Activated B cell treated with CpG ODN at 0.5 μM for 24 hours (primary cell): ENCODE results near the gene IDI2. TPM values are rescaled to one million over a fixed set of nuclear protein-coding genes. Genes with fewer than 3 reads are reported as not detected.

Experiments used
- ATAC-seq: fragments of 200-7000 bp; cut with Tn5 transposase; one replicate; pipeline ENCODE4 v1.10.0; 2021; ENCODE audit warnings: low read depth, mild to moderate bottlenecking, moderate library complexity
- CTCF ChIA-PET: fragments of 350-600 bp; sonication (Branson Sonifier 250); formaldehyde crosslinking; loops from one replicate; lab custom pipeline; 2021; ENCODE audit warnings: antibody characterized with exemption; lab: Charles Lee
- POLR2A ChIA-PET: fragments of 350-600 bp; sonication (Branson Sonifier 250); formaldehyde crosslinking; loops from one replicate; lab custom pipeline; 2021; ENCODE audit warnings: antibody characterized with exemption; lab: Charles Lee
- DNase-seq: peaks from one replicate; pipeline ENCODE4 v3.0.0; 2022
- H3K27ac Mint-ChIP-seq: one replicate; pipeline ENCODE4 v1.8.0; 2020; ENCODE audit warnings: mixed read lengths
- H3K27me3 Mint-ChIP-seq: one replicate; pipeline ENCODE4 v1.8.0; 2021; ENCODE audit warnings: mixed read lengths
- H3K36me3 Mint-ChIP-seq: one replicate; pipeline ENCODE4 v1.8.0; 2021; ENCODE audit warnings: low read depth, mixed read lengths
- H3K4me1 Mint-ChIP-seq: one replicate; pipeline ENCODE4 v1.8.0; 2021; ENCODE audit warnings: mixed read lengths
- H3K4me3 Mint-ChIP-seq: one replicate; pipeline ENCODE4 v1.8.0; 2020; ENCODE audit warnings: mild to moderate bottlenecking, mixed read lengths
- H3K9me3 Mint-ChIP-seq: one replicate; pipeline ENCODE4 v1.8.0; 2020; ENCODE audit warnings: mixed read lengths
- CTCF ChIP-seq: fragments of 200-600 bp; IDR thresholded peaks from one replicate; pipeline ENCODE4 v1.8.0; 2022; ENCODE audit warnings: antibody characterized with exemption, mild to moderate bottlenecking
- intact Hi-C: fragments of 100-400 bp; cut with micrococcal nuclease; formaldehyde crosslinking; loops from one replicate; pipeline ENCODE4 v1.15.1; 2024
- total RNA-seq: library from RNA; stranded (reverse); gene quantifications from 2 replicates; pipeline ENCODE4 v1.2.3, GENCODE V29; 2022

The IDI2 gene
- total RNA-seq, 1 donor from 2014 or later, result not detected

- ChIA-PET CTCF (no interaction called here), POLR2A (interaction anchor here (4.5 kb wide), 1 partner anchor 12 kb away, joined by 26 read pairs; the partner anchor contains the start of gene IDI1)
- H3K9me3 Mint-ChIP-seq, result no peaks in the 10 kb centered on the region
- intact Hi-C loops, result loop anchor here (5.0 kb wide), 1 partner anchor 923 kb away; the partner anchor contains the start of gene ZMYND11
- H3K36me3 Mint-ChIP-seq, result peaks cover 42% of the 10 kb centered on the region
- ATAC-seq (no peak), DNase-seq (no peak)
- H3K4me1 Mint-ChIP-seq, result peaks cover 55% of the 10 kb centered on the region
- H3K4me3 Mint-ChIP-seq, result no peak overlapping the region
- no peak overlapping the region for H3K27ac Mint-ChIP-seq
- no peak for TF ChIP-seq CTCF
- H3K27me3 Mint-ChIP-seq, result no peaks in the 10 kb centered on the region
These were observed 34.2 kb upstream of the IDI2 start for GRCh38 chr10:1059902-1060301.

GRCh38 chr10:1058017-1058416 is 32.4 kb upstream of the IDI2 start:
- no peak for TF ChIP-seq CTCF
- intact Hi-C loops, result loop anchor here (5.0 kb wide), 1 partner anchor 921 kb away; the partner anchor contains the start of gene ZMYND11
- CTCF ChIA-PET, result no interaction called here

GRCh38 chr10:1057106-1057657 is 31.5 kb upstream of the IDI2 start:
- CTCF ChIA-PET, result no interaction called here
- TF ChIP-seq CTCF, result no peak
- peak overlapping the region; percentile 94 for H3K4me3 Mint-ChIP-seq
- no peaks in the 10 kb centered on the region for H3K9me3 Mint-ChIP-seq
- no peak for DNase-seq
- ATAC-seq, result peak; percentile 16
- POLR2A ChIA-PET, result interaction anchor here (1.0 to 4.5 kb wide), 4 partner anchors 9 to 126 kb away, joined by 3 to 26 read pairs (median 12); partner anchors contain the start of genes GTPBP4, IDI1 and LARP4B
- H3K27me3 Mint-ChIP-seq, result no peaks in the 10 kb centered on the region
- H3K36me3 Mint-ChIP-seq, result peaks cover 46% of the 10 kb centered on the region
- peaks cover 73% of the 10 kb centered on the region for H3K4me1 Mint-ChIP-seq
- H3K27ac Mint-ChIP-seq, result peak overlapping the region; percentile 91
- intact Hi-C loops, result loop anchor here (2.0 to 5.0 kb wide), 2 partner anchors 14 to 920 kb away; partner anchors contain the start of gene ZMYND11

More at GRCh38 chr10:1058017-1058416, 32.4 kb upstream of the IDI2 start:
- POLR2A ChIA-PET, result interaction anchor here (1.0 to 4.5 kb wide), 3 partner anchors 10 to 127 kb away, joined by 3 to 26 read pairs (median 16); partner anchors contain the start of genes GTPBP4, IDI1 and LARP4B
- peak overlapping the region; percentile 91 for H3K27ac Mint-ChIP-seq
- peaks cover 68% of the 10 kb centered on the region for H3K4me1 Mint-ChIP-seq
- H3K9me3 Mint-ChIP-seq, result no peaks in the 10 kb centered on the region
- ATAC-seq (no peak), DNase-seq (no peak)
- H3K27me3 Mint-ChIP-seq, result no peaks in the 10 kb centered on the region
- peaks cover 45% of the 10 kb centered on the region for H3K36me3 Mint-ChIP-seq
- H3K4me3 Mint-ChIP-seq, result peak overlapping the region; percentile 94

GRCh38 chr10:1056326-1057105 is 30.9 kb upstream of the IDI2 start, which contains the start of gene WDR37:
Gene WDR37, plus strand, starts transcription at chr10:1056385. Its CDS starts 15,771 bp downstream, at chr10:1072156.
- POLR2A ChIA-PET, result interaction anchor here (0.6 to 4.5 kb wide), 7 partner anchors 8 to 125 kb away, joined by 3 to 26 read pairs (median 15); partner anchors contain the start of genes GTPBP4, IDI1 and LARP4B

More at GRCh38 chr10:1056326-1057105, 30.9 kb upstream of the IDI2 start, which contains the start of gene WDR37:
- H3K27ac Mint-ChIP-seq, result peak within 1 kb of the TSS; percentile 92
- intact Hi-C loops, result loop anchor here (1.0 to 5.0 kb wide), 5 partner anchors 8 to 919 kb away; partner anchors contain the start of genes GTPBP4, LARP4B and ZMYND11
- DNase-seq (peak; percentile 94), ATAC-seq (peak; percentile 89)
- peaks cover 50% of the 10 kb centered on the region for H3K36me3 Mint-ChIP-seq
- TF ChIP-seq CTCF, result no peak
- H3K4me1 Mint-ChIP-seq, result peaks cover 74% of the 10 kb centered on the region
- H3K27me3 Mint-ChIP-seq, result no peaks in the 10 kb centered on the region
- CTCF ChIA-PET, result no interaction called here
- H3K9me3 Mint-ChIP-seq, result no peaks in the 10 kb centered on the region
- H3K4me3 Mint-ChIP-seq, result peak within 1 kb of the TSS; percentile 94
